HG02970 (cell line): Measurements from ENCODE around the gene APMAP.

ENCODE experiments used
- ATAC-seq: cut with Tn5 transposase; IDR thresholded peaks from one replicate; pipeline ENCODE4 v1.9.1; 2021; ENCODE audit warnings: mild to moderate bottlenecking, moderate library complexity, moderate number of reproducible peaks; ENCODE audit not compliant: unreplicated experiment, low FRiP score

The APMAP gene

GRCh38 chr20:24991897-24992486 lies 559 bp downstream of the APMAP start:
- ATAC-seq = peak; percentile 11

GRCh38 chr20:24990810-24991252 lies 1.7 kb downstream of the APMAP start:
- no peak for ATAC-seq

- ATAC-seq = no peak
Measured at GRCh38 chr20:24989162-24989561, 3.4 kb downstream of the APMAP start.

- ATAC-seq = no peak
Measured at GRCh38 chr20:24987873-24988835, 4.4 kb downstream of the APMAP start.

GRCh38 chr20:24987244-24987643 lies 5.3 kb downstream of the APMAP start:
- no peak for ATAC-seq

GRCh38 chr20:24986436-24987015 lies 6.0 kb downstream of the APMAP start:
- no peak for ATAC-seq

GRCh38 chr20:24985802-24986201 lies 6.7 kb downstream of the APMAP start:
- ATAC-seq = no peak

- no peak for ATAC-seq
Measured at GRCh38 chr20:24984961-24985640, 7.5 kb downstream of the APMAP start.

- no peak for ATAC-seq
Measured at GRCh38 chr20:24983896-24984295, 8.7 kb downstream of the APMAP start.

- no peak for ATAC-seq
Measured at GRCh38 chr20:24981790-24982189, 10.8 kb downstream of the APMAP start.

- ATAC-seq = no peak
Measured at GRCh38 chr20:24981282-24981681, 11.3 kb downstream of the APMAP start.

- no peak for ATAC-seq
Measured at GRCh38 chr20:24980291-24981053, 12.1 kb downstream of the APMAP start.

- ATAC-seq = no peak
Measured at GRCh38 chr20:24979036-24979960, 13.3 kb downstream of the APMAP start.

- no peak for ATAC-seq
Measured at GRCh38 chr20:24978513-24978912, 14.0 kb downstream of the APMAP start.

- no peak for ATAC-seq
Measured at GRCh38 chr20:24977797-24978196, 14.8 kb downstream of the APMAP start.

GRCh38 chr20:24977336-24977735 lies 15.2 kb downstream of the APMAP start:
- no peak for ATAC-seq

- ATAC-seq = no peak
Measured at GRCh38 chr20:24972341-24972740, 20.2 kb downstream of the APMAP start.

- ATAC-seq = no peak
Measured at GRCh38 chr20:24971376-24972101, 21.0 kb downstream of the APMAP start.
